PC-9 (cell line): Measurements from ENCODE around the gene GPR176.

Experiments
- EZH2 ChIP-seq: fragments of 200-600 bp; sonication (generic); IDR thresholded peaks from 2 replicates; pipeline ENCODE4 v1.8.0; 2017; ENCODE audit warnings: antibody characterized with exemption, low read depth
- TF ChIP-seq, protein P1 (sequence below): fragments of 200-600 bp; sonication (generic); conservative IDR thresholded peaks from 2 replicates; pipeline ENCODE4 v1.6.1; 2017; ENCODE audit warnings: mixed run types, antibody characterized with exemption, mild to moderate bottlenecking, moderate library complexity

GRCh38 chr15:39756806-39757522, 163.1 kb downstream of the GPR176 start:
- TF ChIP-seq, protein P1, sequence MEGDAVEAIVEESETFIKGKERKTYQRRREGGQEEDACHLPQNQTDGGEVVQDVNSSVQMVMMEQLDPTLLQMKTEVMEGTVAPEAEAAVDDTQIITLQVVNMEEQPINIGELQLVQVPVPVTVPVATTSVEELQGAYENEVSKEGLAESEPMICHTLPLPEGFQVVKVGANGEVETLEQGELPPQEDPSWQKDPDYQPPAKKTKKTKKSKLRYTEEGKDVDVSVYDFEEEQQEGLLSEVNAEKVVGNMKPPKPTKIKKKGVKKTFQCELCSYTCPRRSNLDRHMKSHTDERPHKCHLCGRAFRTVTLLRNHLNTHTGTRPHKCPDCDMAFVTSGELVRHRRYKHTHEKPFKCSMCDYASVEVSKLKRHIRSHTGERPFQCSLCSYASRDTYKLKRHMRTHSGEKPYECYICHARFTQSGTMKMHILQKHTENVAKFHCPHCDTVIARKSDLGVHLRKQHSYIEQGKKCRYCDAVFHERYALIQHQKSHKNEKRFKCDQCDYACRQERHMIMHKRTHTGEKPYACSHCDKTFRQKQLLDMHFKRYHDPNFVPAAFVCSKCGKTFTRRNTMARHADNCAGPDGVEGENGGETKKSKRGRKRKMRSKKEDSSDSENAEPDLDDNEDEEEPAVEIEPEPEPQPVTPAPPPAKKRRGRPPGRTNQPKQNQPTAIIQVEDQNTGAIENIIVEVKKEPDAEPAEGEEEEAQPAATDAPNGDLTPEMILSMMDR = peak; percentile 76
- no peak for TF ChIP-seq EZH2
